NCI-H2029 (cell line): ENCODE results near the gene LUZP2.

ENCODE experiments used
- DNase-seq: peaks from one replicate; lab custom pipeline; 2025; lab: John Stamatoyannopoulos, UW

The LUZP2 gene

GRCh38 chr11:24716403-24716802, 219.6 kb downstream of the LUZP2 start:
- no peak for DNase-seq

- no peak for DNase-seq
Measured at GRCh38 chr11:24723231-24723630, 226.4 kb downstream of the LUZP2 start.

- no peak for DNase-seq
Measured at GRCh38 chr11:24731554-24731953, 234.7 kb downstream of the LUZP2 start.

GRCh38 chr11:24734742-24735237, 237.9 kb downstream of the LUZP2 start:
- DNase-seq: no peak

- no peak for DNase-seq
Measured at GRCh38 chr11:24738972-24739371, 242.1 kb downstream of the LUZP2 start.

GRCh38 chr11:24739637-24740036, 242.8 kb downstream of the LUZP2 start:
- no peak for DNase-seq

GRCh38 chr11:24747275-24748251, 250.7 kb downstream of the LUZP2 start:
- no peak for DNase-seq

GRCh38 chr11:24748261-24748660, 251.4 kb downstream of the LUZP2 start:
- no peak for DNase-seq

- no peak for DNase-seq
Measured at GRCh38 chr11:24754406-24754805, 257.6 kb downstream of the LUZP2 start.

GRCh38 chr11:24755260-24755839, 258.5 kb downstream of the LUZP2 start:
- no peak for DNase-seq

GRCh38 chr11:24759742-24760141, 262.9 kb downstream of the LUZP2 start:
- DNase-seq: no peak

GRCh38 chr11:24760681-24761080, 263.8 kb downstream of the LUZP2 start:
- DNase-seq: no peak

GRCh38 chr11:24762076-24762475, 265.2 kb downstream of the LUZP2 start:
- no peak for DNase-seq

- no peak for DNase-seq
Measured at GRCh38 chr11:24767411-24767810, 270.6 kb downstream of the LUZP2 start.

- no peak for DNase-seq
Measured at GRCh38 chr11:24773322-24773721, 276.5 kb downstream of the LUZP2 start.

GRCh38 chr11:24779791-24780190, 282.9 kb downstream of the LUZP2 start:
- DNase-seq: no peak

- DNase-seq: no peak
Measured at GRCh38 chr11:24781288-24781687, 284.4 kb downstream of the LUZP2 start.

GRCh38 chr11:24793479-24793878, 296.6 kb downstream of the LUZP2 start:
- DNase-seq: no peak

- no peak for DNase-seq
Measured at GRCh38 chr11:24794064-24794463, 297.2 kb downstream of the LUZP2 start.

- DNase-seq: no peak
Measured at GRCh38 chr11:24805671-24806070, 308.8 kb downstream of the LUZP2 start.

GRCh38 chr11:24808173-24808572, 311.3 kb downstream of the LUZP2 start:
- no peak for DNase-seq

GRCh38 chr11:24819006-24819405, 322.2 kb downstream of the LUZP2 start:
- DNase-seq: no peak

- DNase-seq: no peak
Measured at GRCh38 chr11:24819863-24820434, 323.1 kb downstream of the LUZP2 start.
